Uterus (tissue), 2 donors: ENCODE measurements around the gene HECW1.

Source experiments
- POLR2A ChIP-seq, 2 donors: fragments of 450-650 bp; IDR thresholded peaks; one replicate each; pipeline ENCODE4 v1.6.1; 2016; ENCODE audit warnings: antibody characterized with exemption in 2 of 2, mild to moderate bottlenecking in 1 of 2, moderate library complexity in 1 of 2
- TF ChIP-seq, protein P1 (sequence below), 4 experiments: fragments of 200-600 bp in 2 of 4; fragments of 450-650 bp in 2 of 4; sonication (generic) in 2 of 4; IDR thresholded peaks; one replicate each; pipeline ENCODE4 v1.5.1; 2016 to 2019; ENCODE audit warnings: antibody characterized with exemption in 4 of 4, mild to moderate bottlenecking in 2 of 4, moderate library complexity in 1 of 4

DNA sequence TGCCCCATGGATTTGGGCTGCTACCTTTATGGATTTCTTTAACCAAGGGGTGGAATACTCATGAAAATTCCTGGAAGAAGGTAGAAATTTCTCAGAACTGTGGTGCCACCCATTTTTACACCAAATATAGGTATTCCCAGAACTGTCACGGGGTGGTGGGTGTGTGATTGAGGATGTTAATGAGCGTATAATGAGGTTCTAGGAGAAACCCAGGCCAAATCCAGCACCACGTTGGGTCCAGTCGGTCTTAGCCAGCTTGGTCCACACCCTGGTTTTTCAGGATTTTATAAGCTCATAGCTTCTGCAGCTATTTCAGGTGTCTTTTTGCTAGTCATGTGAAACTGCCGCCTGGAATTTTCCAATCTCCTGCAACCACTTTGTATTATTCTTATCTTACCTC, 83.3 kb downstream of the HECW1 start:
- TF ChIP-seq, protein P1, sequence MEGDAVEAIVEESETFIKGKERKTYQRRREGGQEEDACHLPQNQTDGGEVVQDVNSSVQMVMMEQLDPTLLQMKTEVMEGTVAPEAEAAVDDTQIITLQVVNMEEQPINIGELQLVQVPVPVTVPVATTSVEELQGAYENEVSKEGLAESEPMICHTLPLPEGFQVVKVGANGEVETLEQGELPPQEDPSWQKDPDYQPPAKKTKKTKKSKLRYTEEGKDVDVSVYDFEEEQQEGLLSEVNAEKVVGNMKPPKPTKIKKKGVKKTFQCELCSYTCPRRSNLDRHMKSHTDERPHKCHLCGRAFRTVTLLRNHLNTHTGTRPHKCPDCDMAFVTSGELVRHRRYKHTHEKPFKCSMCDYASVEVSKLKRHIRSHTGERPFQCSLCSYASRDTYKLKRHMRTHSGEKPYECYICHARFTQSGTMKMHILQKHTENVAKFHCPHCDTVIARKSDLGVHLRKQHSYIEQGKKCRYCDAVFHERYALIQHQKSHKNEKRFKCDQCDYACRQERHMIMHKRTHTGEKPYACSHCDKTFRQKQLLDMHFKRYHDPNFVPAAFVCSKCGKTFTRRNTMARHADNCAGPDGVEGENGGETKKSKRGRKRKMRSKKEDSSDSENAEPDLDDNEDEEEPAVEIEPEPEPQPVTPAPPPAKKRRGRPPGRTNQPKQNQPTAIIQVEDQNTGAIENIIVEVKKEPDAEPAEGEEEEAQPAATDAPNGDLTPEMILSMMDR (IDR thresholded peaks at IDR 0.05) = no peak
- no peak for TF ChIP-seq POLR2A (IDR thresholded peaks at IDR 0.05)
